Ishikawa (cell line): ENCODE results near the gene POT1.

ENCODE experiments used
- CEBPB ChIP-seq: IDR thresholded peaks from 2 replicates; pipeline ENCODE4 v1.6.1; 2012
- CREB1 ChIP-seq: IDR thresholded peaks from 2 replicates; pipeline ENCODE4 v1.6.1; 2012; ENCODE audit warnings: low read depth
- EGR1 ChIP-seq: IDR thresholded peaks from 2 replicates; pipeline ENCODE4 v1.6.1; 2012
- EP300 ChIP-seq: IDR thresholded peaks from 2 replicates; pipeline ENCODE4 v1.6.1; 2012; ENCODE audit warnings: borderline replicate concordance
- FOXM1 ChIP-seq: IDR thresholded peaks from 2 replicates; pipeline ENCODE4 v1.6.1; 2012; ENCODE audit warnings: low read depth, borderline replicate concordance
- RAD21 ChIP-seq: IDR thresholded peaks from 2 replicates; pipeline ENCODE4 v1.6.1; 2012; ENCODE audit warnings: low read depth
- TAF1 ChIP-seq: IDR thresholded peaks from 2 replicates; pipeline ENCODE4 v1.6.1; 2012; ENCODE audit warnings: low read depth, mild to moderate bottlenecking
- TCF12 ChIP-seq: IDR thresholded peaks from 2 replicates; pipeline ENCODE4 v1.6.1; 2012; ENCODE audit warnings: low read depth
- TEAD4 ChIP-seq: IDR thresholded peaks from 2 replicates; pipeline ENCODE4 v1.6.1; 2012
- YY1 ChIP-seq: IDR thresholded peaks from 2 replicates; pipeline ENCODE4 v1.6.1; 2012; ENCODE audit warnings: low read depth
- ZBTB7A ChIP-seq: IDR thresholded peaks from 2 replicates; pipeline ENCODE4 v1.6.1; 2012; ENCODE audit warnings: low read depth
- TF ChIP-seq, protein P1 (sequence below): IDR thresholded peaks from 2 replicates; pipeline ENCODE4 v1.6.1; 2012; ENCODE audit warnings: low read depth, mild to moderate bottlenecking
- TF ChIP-seq, protein P2 (sequence below): IDR thresholded peaks from 2 replicates; pipeline ENCODE4 v1.6.1; 2012
- TF ChIP-seq, protein P3 (sequence below): IDR thresholded peaks from 2 replicates; pipeline ENCODE4 v1.6.1; 2012

DNA sequence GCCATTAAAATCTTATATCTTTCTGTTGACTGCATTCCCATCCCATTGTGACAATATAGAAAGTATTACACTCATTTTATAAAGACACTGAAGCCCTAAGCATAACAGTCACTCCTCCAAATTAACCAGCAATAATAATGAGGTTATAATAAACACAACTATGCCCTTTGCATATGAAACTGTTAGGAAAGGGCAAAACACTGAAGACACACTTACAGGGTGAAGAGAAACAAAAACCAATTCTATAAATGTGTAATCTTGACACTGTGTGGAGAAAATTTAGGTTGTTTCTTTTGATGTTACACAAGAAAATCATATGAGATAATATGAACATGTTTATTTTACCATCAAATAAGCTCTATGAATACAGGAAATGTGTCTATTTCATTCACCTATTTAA lies 150.0 kb downstream of the POT1 start:
- TF ChIP-seq RAD21 (no peak), FOXM1 (no peak), TCF12 (no peak), TAF1 (no peak), YY1 (no peak), CREB1 (no peak), EP300 (no peak), CEBPB (no peak), ZBTB7A (no peak), TEAD4 (no peak), EGR1 (no peak)
- TF ChIP-seq, protein P1, sequence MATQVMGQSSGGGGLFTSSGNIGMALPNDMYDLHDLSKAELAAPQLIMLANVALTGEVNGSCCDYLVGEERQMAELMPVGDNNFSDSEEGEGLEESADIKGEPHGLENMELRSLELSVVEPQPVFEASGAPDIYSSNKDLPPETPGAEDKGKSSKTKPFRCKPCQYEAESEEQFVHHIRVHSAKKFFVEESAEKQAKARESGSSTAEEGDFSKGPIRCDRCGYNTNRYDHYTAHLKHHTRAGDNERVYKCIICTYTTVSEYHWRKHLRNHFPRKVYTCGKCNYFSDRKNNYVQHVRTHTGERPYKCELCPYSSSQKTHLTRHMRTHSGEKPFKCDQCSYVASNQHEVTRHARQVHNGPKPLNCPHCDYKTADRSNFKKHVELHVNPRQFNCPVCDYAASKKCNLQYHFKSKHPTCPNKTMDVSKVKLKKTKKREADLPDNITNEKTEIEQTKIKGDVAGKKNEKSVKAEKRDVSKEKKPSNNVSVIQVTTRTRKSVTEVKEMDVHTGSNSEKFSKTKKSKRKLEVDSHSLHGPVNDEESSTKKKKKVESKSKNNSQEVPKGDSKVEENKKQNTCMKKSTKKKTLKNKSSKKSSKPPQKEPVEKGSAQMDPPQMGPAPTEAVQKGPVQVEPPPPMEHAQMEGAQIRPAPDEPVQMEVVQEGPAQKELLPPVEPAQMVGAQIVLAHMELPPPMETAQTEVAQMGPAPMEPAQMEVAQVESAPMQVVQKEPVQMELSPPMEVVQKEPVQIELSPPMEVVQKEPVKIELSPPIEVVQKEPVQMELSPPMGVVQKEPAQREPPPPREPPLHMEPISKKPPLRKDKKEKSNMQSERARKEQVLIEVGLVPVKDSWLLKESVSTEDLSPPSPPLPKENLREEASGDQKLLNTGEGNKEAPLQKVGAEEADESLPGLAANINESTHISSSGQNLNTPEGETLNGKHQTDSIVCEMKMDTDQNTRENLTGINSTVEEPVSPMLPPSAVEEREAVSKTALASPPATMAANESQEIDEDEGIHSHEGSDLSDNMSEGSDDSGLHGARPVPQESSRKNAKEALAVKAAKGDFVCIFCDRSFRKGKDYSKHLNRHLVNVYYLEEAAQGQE: no peak
- TF ChIP-seq, protein P2, sequence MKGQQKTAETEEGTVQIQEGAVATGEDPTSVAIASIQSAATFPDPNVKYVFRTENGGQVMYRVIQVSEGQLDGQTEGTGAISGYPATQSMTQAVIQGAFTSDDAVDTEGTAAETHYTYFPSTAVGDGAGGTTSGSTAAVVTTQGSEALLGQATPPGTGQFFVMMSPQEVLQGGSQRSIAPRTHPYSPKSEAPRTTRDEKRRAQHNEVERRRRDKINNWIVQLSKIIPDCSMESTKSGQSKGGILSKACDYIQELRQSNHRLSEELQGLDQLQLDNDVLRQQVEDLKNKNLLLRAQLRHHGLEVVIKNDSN: no peak
- TF ChIP-seq, protein P3, sequence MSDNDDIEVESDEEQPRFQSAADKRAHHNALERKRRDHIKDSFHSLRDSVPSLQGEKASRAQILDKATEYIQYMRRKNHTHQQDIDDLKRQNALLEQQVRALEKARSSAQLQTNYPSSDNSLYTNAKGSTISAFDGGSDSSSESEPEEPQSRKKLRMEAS: no peak
